Measurements from ENCODE around the gene GRIN1.

- TF ChIP-seq EZH2phosphoT487 (IDR thresholded peaks at IDR 0.05; ENCODE audit: borderline replicate concordance, low read depth, low read length): no peak
- TF ChIP-seq CTCF (conservative IDR thresholded peaks at IDR 0.05; ENCODE audit: low read length): no peak
Measured at GRCh38 chr9:137180491-137180890, 41.5 kb downstream of the GRIN1 start.
